Aorta (tissue), 5 donors: ENCODE measurements around the gene NSUN4. TPM values are rescaled to one million over a fixed set of nuclear protein-coding genes. Genes with fewer than 3 reads are reported as not detected.
"Not testable (repeated sequence)": the region's sequence is repeated elsewhere in the genome, so short reads cannot be mapped to it uniquely, and the experiment has no call there.

Source experiments
- ATAC-seq: fragments of 200-7000 bp; cut with Tn5 transposase; one replicate; pipeline ENCODE4 v1.9.1; 2022; ENCODE audit warnings: moderate library complexity; ENCODE audit not compliant: low FRiP score
- DNase-seq, 2 donors: peaks; one replicate each; pipeline ENCODE4 v3.0.0-alpha.2; 2020
- H3K27ac ChIP-seq, 2 donors: one replicate each; pipeline ENCODE4 v1.5.1; 2013; ENCODE audit warnings: low read length in 2 of 2, mild to moderate bottlenecking in 2 of 2, moderate library complexity in 2 of 2, control low read depth in 1 of 2, inconsistent platforms in 1 of 2, low read depth in 1 of 2
- H3K27me3 ChIP-seq, 2 donors: one replicate each; pipeline ENCODE4 v1.6.1; 2013; ENCODE audit warnings: control low read depth in 1 of 2, low read length in 1 of 2, mild to moderate bottlenecking in 1 of 2, moderate library complexity in 1 of 2; ENCODE audit not compliant: insufficient read depth in 2 of 2, control insufficient read depth in 1 of 2
- H3K36me3 ChIP-seq, 2 donors: one replicate each; pipeline ENCODE4 v1.6.1; 2013; ENCODE audit warnings: control low read depth in 1 of 2, low read length in 1 of 2, mild to moderate bottlenecking in 1 of 2; ENCODE audit not compliant: insufficient read depth in 2 of 2, control insufficient read depth in 1 of 2
- H3K4me1 ChIP-seq, 2 donors: one replicate each; pipeline ENCODE4 v1.6.1; 2013; ENCODE audit warnings: low read length in 2 of 2, control low read depth in 1 of 2, mild to moderate bottlenecking in 1 of 2, moderate library complexity in 1 of 2; ENCODE audit not compliant: insufficient read depth in 2 of 2, control insufficient read depth in 1 of 2
- H3K4me3 ChIP-seq, 2 donors: one replicate each; pipeline ENCODE4 v1.5.1; 2013; ENCODE audit warnings: low read length in 2 of 2, control low read depth in 1 of 2, mild to moderate bottlenecking in 1 of 2
- H3K9me3 ChIP-seq: one replicate; pipeline ENCODE4 v1.6.1; 2013; ENCODE audit warnings: mild to moderate bottlenecking, low read length; ENCODE audit not compliant: control insufficient read depth
- WGBS, 2 donors: extraction: QIAGEN DNeasy Blood & Tissue Kit; methylation state at CpG; one replicate each; pipeline ENCODE4 v1.1.7; 2013; 5-methylcytosine and 5-hydroxymethylcytosine counted together
- intact Hi-C, 2 donors: fragments of 100-400 bp; cut with DNase I; formaldehyde crosslinking; loops; one replicate each; pipeline versions ENCODE4 v1.14.2 to v1.15.0; 2022
- polyA plus RNA-seq, 2 donors: library from polyadenylated mRNA; stranded (reverse); fragments of 200-250 nt; gene quantifications; one replicate each; pipeline ENCODE4 v1.2.3, GENCODE V29; 2013
- total RNA-seq, 2 donors: library from RNA; stranded (reverse); fragmentation: NEBNext Ultra II Directional; extraction: Animal tissue kit (Norgen Biotek cat#: 25700); gene quantifications; one replicate each; pipeline ENCODE4 v1.2.1, GENCODE V29; 2021
- donor health status: healthy with polysubstance abuse.
- donor health status: Bipolar disorder and iron deficiency.
- donor health status: DM: no; HTN: no; CAD: no.
- donor health status: DM: no; HTN: no; CAD: no.
- donor health status: DM: yes; HTN: yes; CAD: no.

NSUN4 gene
- total and polyA plus RNA-seq, 4 donors = 8.6 to 26.3 (median 15.4) TPM

DNA sequence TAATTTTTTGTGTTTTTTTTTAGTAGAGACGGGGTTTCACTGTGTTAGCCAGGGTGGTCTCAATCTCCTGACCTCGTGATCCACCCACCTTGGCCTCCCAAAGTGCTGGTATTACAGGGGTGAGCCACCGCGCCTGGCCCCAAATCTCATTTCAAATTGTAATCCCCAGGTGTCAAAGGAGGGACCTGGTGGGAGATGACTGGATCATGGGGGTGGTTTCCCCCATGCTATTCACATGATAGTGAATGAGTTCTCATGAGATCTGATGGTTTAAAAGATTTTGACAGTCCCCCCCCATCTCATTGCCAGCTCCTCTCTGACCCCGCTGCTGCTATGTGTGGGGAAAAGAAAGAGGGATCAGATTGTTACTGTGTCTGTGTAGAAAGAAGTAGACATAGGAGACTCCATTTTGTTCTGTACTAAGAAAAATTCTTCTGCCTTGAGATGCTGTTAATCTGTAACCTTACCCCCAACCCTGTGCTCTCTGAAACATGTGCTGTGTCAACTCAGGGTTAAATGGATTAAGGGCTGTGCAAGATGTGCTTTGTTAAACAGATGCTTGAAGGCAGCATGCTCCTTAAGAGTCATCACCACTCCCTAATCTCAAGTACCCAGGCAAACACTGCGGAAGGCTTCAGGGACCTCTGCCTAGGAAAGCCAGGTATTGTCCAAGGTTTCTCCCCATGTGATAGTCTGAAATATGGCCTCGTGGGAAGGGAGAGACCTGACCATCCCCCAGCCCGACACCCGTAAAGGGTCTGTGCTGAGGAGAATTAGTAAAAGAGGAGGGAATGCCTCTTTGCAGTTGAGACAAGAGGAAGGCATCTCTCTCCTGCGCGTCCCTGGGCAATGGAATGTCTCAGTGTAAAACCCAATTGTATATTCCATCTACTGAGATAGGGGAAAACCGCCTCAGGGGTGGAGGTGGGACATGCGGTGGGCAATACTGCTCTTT is 20.4 kb upstream of the NSUN4 start:
- H3K27me3 ChIP-seq, H3K36me3 ChIP-seq, H3K9me3 ChIP-seq, ATAC-seq, intact Hi-C loops, H3K4me3 ChIP-seq, H3K4me1 ChIP-seq, H3K27ac ChIP-seq: not testable (repeated sequence)
- DNase-seq = peak in 1 of 2 donors; percentile 11
- 80 to 82% methylated on average over 10 to 12 of the region's 13 CpGs for WGBS, 2 donors

- H3K9me3 ChIP-seq, H3K4me3 ChIP-seq, H3K27ac ChIP-seq, H3K27me3 ChIP-seq, ATAC-seq, intact Hi-C loops, H3K36me3 ChIP-seq, H3K4me1 ChIP-seq: not testable (repeated sequence)
- WGBS, 2 donors = 86 to 88% methylated on average over 6 of the region's 6 CpGs
- DNase-seq = peak in 1 of 2 donors; percentile 21
Observed at GRCh38 chr1:46322191-46322590, 18.4 kb upstream of the NSUN4 start.

GRCh38 chr1:46325285-46326076 is 15.1 kb upstream of the NSUN4 start:
- H3K27me3 ChIP-seq, H3K9me3 ChIP-seq, H3K4me1 ChIP-seq, intact Hi-C loops, DNase-seq, ATAC-seq, H3K4me3 ChIP-seq, H3K27ac ChIP-seq, H3K36me3 ChIP-seq: not testable (repeated sequence)
- 91 to 93% methylated on average over 11 of the region's 11 CpGs for WGBS, 2 donors

DNA sequence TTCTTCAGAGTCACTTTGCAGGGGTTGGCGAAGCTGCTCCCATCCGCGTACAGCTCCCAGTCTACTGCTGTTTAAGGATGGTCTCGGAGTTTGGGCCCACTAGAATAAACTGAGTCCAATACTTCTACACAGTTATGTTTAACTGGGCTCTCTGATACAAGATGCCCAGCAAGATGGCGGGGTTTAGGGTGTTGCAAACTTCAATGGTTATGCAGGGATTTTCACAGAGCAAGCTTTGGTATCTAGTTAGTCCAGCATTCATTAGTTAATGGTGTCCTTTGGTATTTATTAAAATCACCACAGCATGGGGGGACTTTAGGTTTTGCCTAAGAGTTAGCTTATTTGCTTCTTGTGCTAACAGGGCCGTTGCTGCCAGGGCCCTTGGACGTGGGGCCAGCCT is 12.4 kb upstream of the NSUN4 start:
- H3K4me1 ChIP-seq, H3K27me3 ChIP-seq, ATAC-seq, H3K4me3 ChIP-seq, H3K36me3 ChIP-seq, H3K27ac ChIP-seq, H3K9me3 ChIP-seq, intact Hi-C loops: not testable (repeated sequence)
- DNase-seq = peak in 1 of 2 donors; percentile 26
- 93 to 96% methylated on average over 7 of the region's 7 CpGs for WGBS, 2 donors

DNA sequence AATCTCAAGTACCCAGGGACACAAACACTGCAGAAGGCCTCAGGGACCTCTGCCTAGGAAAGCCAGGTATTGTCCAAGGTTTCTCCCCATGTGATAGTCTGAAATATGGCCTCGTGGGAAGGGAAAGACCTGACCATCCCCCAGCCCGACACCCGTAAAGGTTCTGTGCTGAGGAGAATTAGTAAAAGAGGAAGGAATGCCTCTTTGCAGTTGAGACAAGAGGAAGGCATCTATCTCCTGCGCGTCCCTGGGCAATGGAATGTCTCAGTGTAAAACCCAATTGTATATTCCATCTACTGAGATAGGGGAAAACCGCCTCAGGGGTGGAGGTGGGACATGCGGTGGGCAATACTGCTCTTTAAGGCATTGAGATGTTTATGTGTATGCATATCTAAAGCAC is 10.8 kb upstream of the NSUN4 start:
- H3K27ac ChIP-seq, DNase-seq, H3K9me3 ChIP-seq, H3K4me3 ChIP-seq, intact Hi-C loops, H3K27me3 ChIP-seq, ATAC-seq, H3K4me1 ChIP-seq, H3K36me3 ChIP-seq: not testable (repeated sequence)
- WGBS, 2 donors = 62 to 74% methylated on average over 4 to 6 of the region's 7 CpGs

DNA sequence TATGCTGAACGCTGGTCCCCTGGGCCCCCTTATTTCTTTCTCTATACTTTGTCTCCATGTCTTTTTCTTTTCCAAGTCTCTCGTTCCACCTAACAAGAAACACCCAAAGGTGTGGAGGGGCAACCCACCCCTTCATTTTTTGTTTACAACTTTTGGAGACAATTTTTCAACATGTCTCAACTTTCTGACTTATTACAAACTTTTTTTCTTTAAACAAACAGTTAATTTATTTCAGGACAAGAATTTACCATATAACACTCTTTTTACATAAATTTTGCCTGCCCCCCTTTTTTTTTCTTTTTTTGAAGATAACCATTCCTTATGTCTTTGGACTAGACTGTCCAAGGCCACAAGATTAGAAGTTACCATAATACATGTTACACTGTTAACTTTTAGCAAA is 10.2 kb upstream of the NSUN4 start:
- intact Hi-C loops, ATAC-seq, H3K4me1 ChIP-seq, H3K27ac ChIP-seq, H3K4me3 ChIP-seq, H3K27me3 ChIP-seq, H3K36me3 ChIP-seq, H3K9me3 ChIP-seq, DNase-seq: not testable (repeated sequence)
- WGBS, 2 donors = 75 to 84% methylated on average over 2 of the region's 2 CpGs

- H3K36me3 ChIP-seq, H3K4me3 ChIP-seq, intact Hi-C loops, H3K27me3 ChIP-seq, H3K4me1 ChIP-seq, ATAC-seq, H3K9me3 ChIP-seq, H3K27ac ChIP-seq: not testable (repeated sequence)
- DNase-seq = peak in 1 of 2 donors; percentile 27
- 75% methylated on average over 24 of the region's 24 CpGs for whole genome bisulfite sequencing, 2 donors
Observed at GRCh38 chr1:46331786-46332540, 8.6 kb upstream of the NSUN4 start.

DNA sequence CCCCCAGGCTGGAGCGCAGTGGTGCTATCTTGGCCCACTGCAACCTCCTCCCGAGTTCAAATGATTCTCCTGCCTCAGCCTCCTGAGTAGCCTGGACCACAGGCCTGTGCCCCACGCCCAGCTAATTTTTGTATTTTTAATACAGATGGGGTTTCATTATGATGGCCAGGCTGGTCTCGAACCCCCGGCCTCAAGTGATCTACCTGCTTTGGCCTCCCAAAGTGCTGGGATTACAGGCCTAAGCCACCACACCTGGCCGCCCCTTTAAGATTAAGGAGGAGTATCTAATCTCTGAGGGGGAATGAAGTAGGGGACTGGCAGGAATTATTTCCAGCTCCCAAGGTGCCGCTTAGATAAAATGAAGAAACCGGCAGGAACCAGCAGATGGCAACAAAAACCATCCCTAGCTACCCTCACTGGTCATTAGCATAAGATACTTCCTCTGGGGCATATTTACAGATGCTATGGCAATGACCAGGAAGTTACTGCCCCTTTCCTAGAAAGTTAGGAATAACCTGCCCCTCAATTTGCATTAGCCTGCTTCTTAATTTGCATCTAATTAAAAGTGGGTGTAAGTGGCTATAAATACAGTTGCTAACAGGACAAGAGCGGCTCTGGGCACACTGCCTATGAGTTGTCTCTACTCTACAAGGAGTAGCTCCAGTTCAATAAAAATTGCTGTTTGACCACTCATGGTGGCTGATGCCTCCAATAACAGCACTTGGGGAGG is 7.1 kb upstream of the NSUN4 start:
- Histone ChIP-seq H3K4me3 (no peak overlapping the region), H3K9me3 (no peaks in the 10 kb centered on the region), H3K27ac (no peak overlapping the region), H3K36me3 (no peaks in the 10 kb centered on the region), H3K4me1 (no peaks in the 10 kb centered on the region), H3K27me3 (no peaks in the 10 kb centered on the region)
- 81 to 83% methylated on average over 9 of the region's 9 CpGs for WGBS, 2 donors
- intact Hi-C loops = no loop called here
- ATAC-seq (no peak), DNase-seq (peak in 1 of 2 donors; percentile 9)
